Measurements from ENCODE around the gene PAWR. TPM values are rescaled to one million over a fixed set of nuclear protein-coding genes. Genes with fewer than 3 reads are reported as not detected.

PAWR gene
- total RNA-seq, 3 donors from 2014 or later = 17.0 to 155 (median 101) TPM

- H3K9me3 ChIP-seq = no peaks in the 10 kb centered on the region
- DNase-seq (ENCODE audit: low spot score in 2 of 2) = no peak
- no peaks in the 10 kb centered on the region for H3K36me3 ChIP-seq
- TF ChIP-seq POLR2A (IDR thresholded peaks at IDR 0.05) (no peak), CTCF (IDR thresholded peaks at IDR 0.05) (no peak), POLR2AphosphoS5 (IDR thresholded peaks at IDR 0.05) (peak in 1 of 3 donors; percentile 4)
- peak overlapping the region; percentile 77 to 98 (median 92) for H3K4me3 ChIP-seq
- H3K4me1 ChIP-seq = peaks cover 0 to 9% of the 10 kb centered on the region in 2 donors
- H3K27me3 ChIP-seq = no peaks in the 10 kb centered on the region
- peak overlapping the region; percentile 94 to 98 for H3K27ac ChIP-seq
- intact Hi-C loops (cut with DNase I; ENCODE audit: low total_unique reads) = loop anchor here (10.0 kb wide), 1 partner anchor 125 kb away; no protein-coding TSS in a partner anchor
Measured at GRCh38 chr12:79690142-79690637, 574 bp downstream of the PAWR start.

DNA sequence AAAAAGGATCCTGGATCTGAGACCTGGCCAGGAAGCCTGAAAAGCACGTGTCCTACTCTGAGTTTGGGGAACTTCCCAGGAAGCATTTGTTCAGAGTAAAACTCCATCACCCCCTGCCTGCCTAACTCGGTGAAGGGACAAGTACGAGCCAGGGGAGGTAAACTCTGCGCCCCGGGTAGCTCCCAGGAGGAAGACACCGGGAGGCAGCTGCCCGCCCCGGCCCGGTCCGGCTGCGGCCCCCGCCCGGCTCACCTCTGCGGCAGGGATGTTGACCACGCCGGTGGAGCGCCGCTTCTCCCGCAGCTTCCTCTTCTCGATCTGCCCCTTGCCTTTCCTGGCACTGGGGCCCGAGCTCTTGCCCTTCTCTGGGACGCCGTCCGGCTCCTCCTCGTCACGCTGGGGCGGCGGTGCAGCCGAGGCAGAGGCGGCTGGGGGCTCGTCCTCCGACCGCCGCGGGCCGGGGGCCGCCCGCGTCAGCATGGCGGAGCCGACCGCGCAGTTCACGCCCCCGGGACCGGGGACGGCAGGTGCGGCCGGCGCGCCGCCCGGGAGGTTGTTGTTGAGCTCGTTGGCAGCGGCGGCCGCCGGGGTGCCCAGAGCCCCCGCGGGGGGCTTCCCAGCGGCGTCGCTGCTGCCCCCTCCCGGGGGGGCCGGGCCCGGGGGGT, 1.2 kb downstream of the PAWR start:
- Histone ChIP-seq H3K27ac (peak overlapping the region; percentile 94 to 98), H3K9me3 (no peaks in the 10 kb centered on the region), H3K4me1 (peaks cover 0 to 9% of the 10 kb centered on the region in 2 donors), H3K27me3 (no peaks in the 10 kb centered on the region), H3K36me3 (no peaks in the 10 kb centered on the region), H3K4me3 (peak overlapping the region; percentile 77 to 98 (median 92))
- peak in 1 of 2 donors; percentile 58 for DNase-seq (ENCODE audit: low spot score in 2 of 2)
- TF ChIP-seq POLR2A (IDR thresholded peaks at IDR 0.05) (no peak), CTCF (IDR thresholded peaks at IDR 0.05) (no peak), POLR2AphosphoS5 (IDR thresholded peaks at IDR 0.05) (peak in 2 of 3 donors; percentile 59 to 61)
- intact Hi-C loops (cut with DNase I; ENCODE audit: low total_unique reads) = loop anchor here (10.0 kb wide), 1 partner anchor 125 kb away; no protein-coding TSS in a partner anchor

- intact Hi-C loops (cut with DNase I; ENCODE audit: low total_unique reads) = no loop called here
- peak overlapping the region; percentile 94 to 98 for H3K27ac ChIP-seq
- no peaks in the 10 kb centered on the region for H3K9me3 ChIP-seq
- peak overlapping the region; percentile 77 to 98 (median 92) for H3K4me3 ChIP-seq
- no peak for DNase-seq (ENCODE audit: low spot score in 2 of 2)
- peaks cover 0 to 9% of the 10 kb centered on the region in 2 donors for H3K4me1 ChIP-seq
- no peaks in the 10 kb centered on the region for H3K36me3 ChIP-seq
- H3K27me3 ChIP-seq = no peaks in the 10 kb centered on the region
- TF ChIP-seq POLR2A (IDR thresholded peaks at IDR 0.05) = no peak
- TF ChIP-seq POLR2AphosphoS5 (IDR thresholded peaks at IDR 0.05) = no peak
- TF ChIP-seq CTCF (IDR thresholded peaks at IDR 0.05) = no peak
Measured at GRCh38 chr12:79689061-79689476, 1.7 kb downstream of the PAWR start.

DNA sequence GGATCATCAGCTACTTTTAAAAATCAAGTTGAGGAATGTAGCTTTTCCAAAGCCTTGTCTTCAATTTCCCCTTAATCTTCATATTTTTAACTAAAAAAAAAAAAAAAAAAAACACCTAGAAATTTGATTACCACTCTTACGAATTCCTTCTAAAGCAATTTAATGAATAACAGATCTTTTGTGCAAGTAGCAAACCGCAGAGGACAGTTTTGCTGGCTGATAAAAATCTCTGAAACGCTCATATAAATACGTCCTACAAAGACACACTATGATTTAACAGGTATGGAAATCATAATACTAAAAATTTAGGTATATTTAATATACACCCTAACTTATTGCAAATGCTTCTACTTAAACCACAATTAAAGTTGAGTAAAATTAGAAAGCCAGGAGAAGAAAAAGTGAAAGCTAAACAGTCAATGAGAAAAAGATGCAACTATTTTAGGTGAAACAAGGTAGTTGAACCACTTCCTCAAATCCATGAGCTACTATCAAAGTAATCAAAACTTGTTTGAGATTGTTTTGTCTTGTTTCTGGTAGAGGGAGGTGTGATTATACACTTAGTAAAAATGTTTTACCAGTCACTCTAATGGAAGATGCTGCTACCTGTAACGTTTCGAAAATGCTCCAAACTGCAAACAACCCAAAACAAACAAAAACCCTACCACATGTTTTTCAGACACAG, 2.2 kb downstream of the PAWR start:
- H3K4me1 ChIP-seq = peaks cover 0 to 9% of the 10 kb centered on the region in 2 donors
- intact Hi-C loops (cut with DNase I; ENCODE audit: low total_unique reads) = no loop called here
- H3K9me3 ChIP-seq = no peaks in the 10 kb centered on the region
- H3K4me3 ChIP-seq = peak overlapping the region; percentile 77 to 98 (median 92)
- TF ChIP-seq POLR2AphosphoS5 (IDR thresholded peaks at IDR 0.05) (no peak), CTCF (IDR thresholded peaks at IDR 0.05) (no peak), POLR2A (IDR thresholded peaks at IDR 0.05) (no peak)
- DNase-seq (ENCODE audit: low spot score in 2 of 2) = no peak
- H3K36me3 ChIP-seq = no peaks in the 10 kb centered on the region
- H3K27me3 ChIP-seq = no peaks in the 10 kb centered on the region
- H3K27ac ChIP-seq = peak overlapping the region; percentile 94 to 98

Measured in breast epithelium (tissue), 4 donors.